Neural cell (in vitro differentiated cells): Measurements from ENCODE around the gene POLD1.

Experiments used
- CTCF ChIP-seq: fragments of 450-650 bp; IDR thresholded peaks from 2 replicates; pipeline ENCODE4 v1.5.1; 2014; ENCODE audit warnings: antibody characterized with exemption, mild to moderate bottlenecking, moderate library complexity; ENCODE audit not compliant: poor library complexity, severe bottlenecking
- EZH2 ChIP-seq: fragments of 200-600, 300-800 bp; shearing (Covaris generic), sonication (generic); IDR thresholded peaks from 2 replicates; pipeline ENCODE4 v1.6.1; 2014; ENCODE audit warnings: antibody characterized with exemption, low read length, borderline replicate concordance, mild to moderate bottlenecking; ENCODE audit not compliant: insufficient read depth, poor library complexity, severe bottlenecking
- POLR2AphosphoS5 ChIP-seq: IDR thresholded peaks from 2 replicates; pipeline ENCODE4 v1.6.1; 2012
- RAD21 ChIP-seq: fragments of 450-650 bp; conservative IDR thresholded peaks from 2 replicates; pipeline ENCODE4 v1.6.1; 2014; ENCODE audit warnings: antibody characterized with exemption, mild to moderate bottlenecking, moderate library complexity
- REST ChIP-seq: IDR thresholded peaks from 2 replicates; pipeline ENCODE4 v1.6.1; 2012; ENCODE audit warnings: borderline replicate concordance
- TAF1 ChIP-seq: IDR thresholded peaks from 2 replicates; pipeline ENCODE4 v1.6.1; 2012; ENCODE audit warnings: low read depth

DNA sequence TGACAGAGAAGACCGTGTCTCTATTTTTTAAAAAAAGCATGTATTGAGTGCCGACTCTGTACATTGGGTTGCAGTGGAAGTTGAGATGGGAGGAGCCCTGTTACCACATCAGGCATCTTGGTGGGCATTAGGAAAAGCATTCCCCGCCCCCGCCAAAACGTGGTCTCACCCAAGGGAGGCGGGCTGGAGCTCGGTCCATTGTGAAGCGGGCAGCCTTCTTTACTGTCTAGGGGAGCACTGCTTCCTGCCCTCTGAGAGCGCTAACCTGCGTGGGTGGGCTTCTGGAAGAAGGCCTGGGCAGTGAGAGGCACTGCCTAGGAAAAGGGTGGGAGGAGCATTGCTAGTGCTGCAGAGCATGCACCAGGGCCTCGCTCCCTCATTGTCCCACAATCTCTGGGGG lies 4.0 kb upstream of the POLD1 start:
- no peak for TF ChIP-seq CTCF
- no peak for TF ChIP-seq REST
- TF ChIP-seq RAD21: no peak
- no peak for TF ChIP-seq POLR2AphosphoS5
- TF ChIP-seq EZH2: no peak
- TF ChIP-seq TAF1: no peak
